Measurements from ENCODE around the gene GRM7.

GRCh38 chr3:7498715-7499114 lies 637.8 kb downstream of the GRM7 start:
- TF ChIP-seq POLR2AphosphoS5 (IDR thresholded peaks at IDR 0.05; ENCODE audit: low read depth, low read length) = no peak
- no peak for TF ChIP-seq POLR2A (IDR thresholded peaks at IDR 0.05; ENCODE audit: borderline replicate concordance, extremely low read depth, insufficient read depth, insufficient read length)
- TF ChIP-seq, protein P1, sequence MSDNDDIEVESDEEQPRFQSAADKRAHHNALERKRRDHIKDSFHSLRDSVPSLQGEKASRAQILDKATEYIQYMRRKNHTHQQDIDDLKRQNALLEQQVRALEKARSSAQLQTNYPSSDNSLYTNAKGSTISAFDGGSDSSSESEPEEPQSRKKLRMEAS (IDR thresholded peaks at IDR 0.05) = no peak
